H1 (cell line): ENCODE results near the gene TTC24. TPM values are rescaled to one million over a fixed set of nuclear protein-coding genes. Genes with fewer than 3 reads are reported as not detected.

Source experiments
- CTCF ChIA-PET: fragments of 300-600 bp; sonication (Branson Sonifier 250); formaldehyde crosslinking; loops from one replicate; lab custom pipeline; 2021; ENCODE audit not compliant: partially characterized antibody; lab: Charles Lee
- POLR2A ChIA-PET: fragments of 300-600 bp; sonication (Branson Sonifier 250); formaldehyde crosslinking; loops from one replicate; lab custom pipeline; 2021; ENCODE audit warnings: inconsistent platforms; ENCODE audit not compliant: partially characterized antibody; lab: Charles Lee
- DNase-seq, 2 experiments: peaks; one replicate each; pipeline versions ENCODE4 v3.0.0 to v3.0.0-alpha.2; 2010 to 2022; ENCODE audit warnings: low spot score in 2 of 2, low read depth in 1 of 2, mixed read lengths in 1 of 2
- FAIRE-seq: peaks from 2 replicates; lab custom pipeline; 2011; peaks lifted over from hg19 to GRCh38; lab: Jason Lieb, UNC
- H2AFZ ChIP-seq: 2 replicates; pipeline ENCODE4 v1.8.1; 2012; ENCODE audit warnings: low read length, inconsistent platforms
- H2AK5ac ChIP-seq: 2 replicates; pipeline ENCODE4 v1.6.1; 2013; ENCODE audit warnings: low read depth, low read length
- H2BK120ac ChIP-seq: replicated peaks from 2 replicates; pipeline ENCODE3; 2013; ENCODE audit warnings: low read depth, low read length, inconsistent platforms
- H2BK12ac ChIP-seq: 2 replicates; pipeline ENCODE4 v1.6.1; 2013; ENCODE audit warnings: low read depth, low read length
- H2BK15ac ChIP-seq: 2 replicates; pipeline ENCODE4 v1.6.1; 2013; ENCODE audit warnings: low read length
- H2BK20ac ChIP-seq: 2 replicates; pipeline ENCODE4 v1.6.1; 2013; ENCODE audit warnings: low read length
- H2BK5ac ChIP-seq: 2 replicates; pipeline ENCODE4 v1.6.1; 2013; ENCODE audit warnings: low read depth, low read length
- H3K14ac ChIP-seq: 2 replicates; pipeline ENCODE4 v1.6.1; 2013; ENCODE audit warnings: inconsistent platforms; ENCODE audit not compliant: insufficient read length
- H3K18ac ChIP-seq: 2 replicates; pipeline ENCODE4 v1.6.1; 2013; ENCODE audit warnings: low read length; ENCODE audit errors: extremely low read depth
- H3K23ac ChIP-seq: 2 replicates; pipeline ENCODE4 v1.6.1; 2013; ENCODE audit warnings: inconsistent platforms; ENCODE audit not compliant: insufficient read length
- H3K23me2 ChIP-seq: 2 replicates; pipeline ENCODE4 v1.6.1; 2013; ENCODE audit warnings: low read depth, low read length
- H3K27ac ChIP-seq: 2 replicates; pipeline ENCODE4 v1.6.1; 2011; ENCODE audit warnings: low read depth, low read length, inconsistent platforms
- H3K27me3 ChIP-seq, 4 experiments: replicated peaks in 1 of 4; 1 replicate in 1 of 4; 2 replicates in 3 of 4; pipeline versions ENCODE4 v1.6.1 to v1.8.1; 2011 to 2013; ENCODE audit warnings: low read length in 3 of 4, mild to moderate bottlenecking in 3 of 4, inconsistent platforms in 2 of 4, mixed read lengths in 2 of 4, moderate library complexity in 1 of 4; ENCODE audit not compliant: control insufficient read depth in 3 of 4, insufficient read depth in 3 of 4; ENCODE audit errors: extremely low read depth in 1 of 4
- H3K36me3 ChIP-seq, 4 experiments: 2 replicates each; pipeline versions ENCODE4 v1.6.1 to v1.8.1; 2011 to 2013; ENCODE audit warnings: mild to moderate bottlenecking in 4 of 4, low read length in 3 of 4, moderate library complexity in 2 of 4, control low read depth in 1 of 4, inconsistent platforms in 1 of 4; ENCODE audit not compliant: insufficient read depth in 4 of 4, control insufficient read depth in 2 of 4
- H3K4ac ChIP-seq: replicated peaks from 2 replicates; pipeline ENCODE3; 2013; ENCODE audit warnings: low read length, low read depth, mixed read lengths, inconsistent platforms; ENCODE audit not compliant: insufficient read length
- H3K4me1 ChIP-seq, 4 experiments: replicated peaks in 1 of 4; 1 replicate in 1 of 4; 2 replicates in 3 of 4; pipeline versions ENCODE4 v1.6.1 to v1.8.1; 2011 to 2013; ENCODE audit warnings: low read length in 3 of 4, inconsistent platforms in 2 of 4, mixed read lengths in 1 of 4; ENCODE audit not compliant: insufficient read depth in 4 of 4, control insufficient read depth in 3 of 4
- H3K4me2 ChIP-seq, 2 experiments: 2 replicates each; pipeline versions ENCODE4 v1.6.1 to v1.8.1; 2011 to 2013; ENCODE audit warnings: low read depth in 2 of 2, low read length in 2 of 2, control low read depth in 1 of 2, inconsistent platforms in 1 of 2, mild to moderate bottlenecking in 1 of 2; ENCODE audit not compliant: insufficient read depth in 1 of 2
- H3K4me3 ChIP-seq, 4 experiments: fragments of 200-600, 300-600 bp in 1 of 4; sonication (generic), shearing (Covaris generic), sonication (Bioruptor Twin) in 1 of 4; 2 replicates each; pipeline versions ENCODE4 v1.5.1 to v1.8.1; 2011 to 2016; ENCODE audit warnings: low read length in 4 of 4, low read depth in 3 of 4, control low read depth in 2 of 4, inconsistent platforms in 2 of 4, mild to moderate bottlenecking in 2 of 4, mixed read lengths in 1 of 4, moderate library complexity in 1 of 4; ENCODE audit not compliant: insufficient read depth in 2 of 4; ENCODE audit errors: extremely low read depth in 1 of 4
- H3K56ac ChIP-seq: replicated peaks from 2 replicates; pipeline ENCODE3; 2013; ENCODE audit warnings: low read depth, mild to moderate bottlenecking, mixed read lengths, low read length, inconsistent platforms; ENCODE audit not compliant: insufficient read length
- H3K79me1 ChIP-seq: 2 replicates; pipeline ENCODE4 v1.6.1; 2013; ENCODE audit warnings: low read depth, low read length, control low read depth
- H3K79me2 ChIP-seq, 2 experiments: 2 replicates each; pipeline versions ENCODE4 v1.6.1 to v1.8.1; 2012 to 2013; ENCODE audit warnings: low read length in 2 of 2, mild to moderate bottlenecking in 2 of 2, inconsistent platforms in 1 of 2; ENCODE audit not compliant: insufficient read depth in 2 of 2, control insufficient read depth in 1 of 2
- H3K9ac ChIP-seq, 4 experiments: replicated peaks in 1 of 4; 1 replicate in 1 of 4; 2 replicates in 3 of 4; pipeline versions ENCODE4 v1.6.1 to v1.8.1; 2011 to 2013; ENCODE audit warnings: low read depth in 3 of 4, low read length in 3 of 4, control low read depth in 2 of 4, mild to moderate bottlenecking in 2 of 4, moderate library complexity in 2 of 4, inconsistent platforms in 1 of 4; ENCODE audit errors: extremely low read depth in 1 of 4
- H3K9me3 ChIP-seq, 2 experiments: 2 replicates each; pipeline versions ENCODE4 v1.6.1 to v1.8.1; 2012 to 2013; ENCODE audit warnings: mild to moderate bottlenecking in 2 of 2, moderate library complexity in 2 of 2, control low read depth in 1 of 2, inconsistent platforms in 1 of 2, low read depth in 1 of 2, low read length in 1 of 2, mixed read lengths in 1 of 2; ENCODE audit not compliant: insufficient read depth in 2 of 2
- H4K20me1 ChIP-seq, 2 experiments: replicated peaks in 1 of 2; 2 replicates each; pipeline versions ENCODE3 to v1.8.1; 2011 to 2013; ENCODE audit warnings: inconsistent platforms in 2 of 2, low read length in 2 of 2, mild to moderate bottlenecking in 1 of 2; ENCODE audit not compliant: insufficient read depth in 2 of 2, control insufficient read depth in 1 of 2
- H4K5ac ChIP-seq: 2 replicates; pipeline ENCODE4 v1.6.1; 2013; ENCODE audit warnings: low read length, low read depth, mixed read lengths, inconsistent platforms; ENCODE audit not compliant: insufficient read length
- H4K8ac ChIP-seq: 2 replicates; pipeline ENCODE4 v1.8.0; 2013; ENCODE audit warnings: mild to moderate bottlenecking, moderate library complexity, low read length, inconsistent platforms; ENCODE audit not compliant: insufficient read depth; ENCODE audit errors: extremely low read depth
- H4K91ac ChIP-seq: replicated peaks from 2 replicates; pipeline ENCODE3; 2013; ENCODE audit warnings: low read length, mixed read lengths, inconsistent platforms; ENCODE audit not compliant: insufficient read length
- CEBPB ChIP-seq: IDR thresholded peaks from 2 replicates; pipeline ENCODE4 v1.6.1; 2012; ENCODE audit warnings: low read depth, low read length
- CHD1 ChIP-seq: IDR thresholded peaks from 2 replicates; pipeline ENCODE4 v1.6.1; 2012; ENCODE audit warnings: low read depth, low read length, improper control_type of control experiment
- EP300 ChIP-seq, 2 experiments: IDR thresholded peaks; 1 replicate in 1 of 2; 2 replicates in 1 of 2; pipeline ENCODE4 v1.6.1; 2011 to 2012; ENCODE audit warnings: low read depth in 2 of 2, low read length in 2 of 2, mild to moderate bottlenecking in 2 of 2, borderline replicate concordance in 1 of 2, inconsistent platforms in 1 of 2, moderate library complexity in 1 of 2
- EZH2 ChIP-seq: fragments of 200-600 bp; sonication (generic); IDR thresholded peaks from 2 replicates; pipeline ENCODE4 v1.7.1; 2012; ENCODE audit warnings: low read depth, mild to moderate bottlenecking, moderate library complexity, low read length, inconsistent platforms; ENCODE audit not compliant: severe bottlenecking
- HDAC2 ChIP-seq, 2 experiments: fragments of 300-600 bp in 1 of 2; sonication (generic) in 1 of 2; IDR thresholded peaks; 2 replicates each; pipeline ENCODE4 v1.6.1; 2011 to 2012; ENCODE audit warnings: low read depth in 2 of 2, low read length in 2 of 2, mild to moderate bottlenecking in 2 of 2, moderate library complexity in 2 of 2, borderline replicate concordance in 1 of 2, inconsistent platforms in 1 of 2
- JUND ChIP-seq: IDR thresholded peaks from 2 replicates; pipeline ENCODE4 v1.6.1; 2011; ENCODE audit warnings: mild to moderate bottlenecking, improper control_type of control experiment, low read length
- RAD21 ChIP-seq, 2 experiments: IDR thresholded peaks in 1 of 2; conservative IDR thresholded peaks in 1 of 2; 2 replicates each; pipeline ENCODE4 v1.6.1; 2011; ENCODE audit warnings: low read depth in 2 of 2, low read length in 2 of 2, improper control_type of control experiment in 1 of 2, inconsistent platforms in 1 of 2, mild to moderate bottlenecking in 1 of 2, moderate library complexity in 1 of 2
- TCF12 ChIP-seq: IDR thresholded peaks from 2 replicates; pipeline ENCODE4 v1.6.1; 2011; ENCODE audit warnings: low read depth, mild to moderate bottlenecking, low read length
- WGBS, 2 experiments: shearing (Covaris generic) in 1 of 2; methylation state at CpG; one replicate each; pipeline versions ENCODE4 v1.1.6 to v1.1.7; 2013 to 2015; ENCODE audit warnings: low lambda C conversion rate in 2 of 2, mixed read lengths in 2 of 2, inconsistent platforms in 1 of 2, low coverage in 1 of 2, missing lambda C conversion rate in 1 of 2; ENCODE audit not compliant: insufficient replicate concordance in 2 of 2, insufficient coverage in 1 of 2, insufficient read length in 1 of 2; ENCODE audit errors: extremely low coverage in 1 of 2, missing lambda C conversion rate in 1 of 2; 5-methylcytosine and 5-hydroxymethylcytosine counted together
- polyA plus RNA-seq, 7 experiments: library from polyadenylated mRNA; depleted of rRNA in 3 of 7; stranded (reverse) in 5 of 7; unstranded in 2 of 7; fragments of >200 nt in 5 of 7; fragments of 200-250 nt in 2 of 7; gene quantifications; 1 replicate in 5 of 7; 2 replicates in 1 of 7; 4 replicates in 1 of 7; pipeline versions ENCODE4 v1.2.1 to v1.2.3, GENCODE V29; 2011 to 2013; ENCODE audit warnings: missing spikeins in 2 of 7, mixed read lengths in 2 of 7
- total RNA-seq: library from RNA; stranded (reverse); fragmentation: NEBNext Ultra II Directional; extraction: Animal tissue kit (Norgen Biotek cat#: 25700); gene quantifications from 2 replicates; pipeline ENCODE4 v1.2.1, GENCODE V29; 2021
- TF ChIP-seq, protein P1 (sequence below): IDR thresholded peaks from 2 replicates; pipeline ENCODE4 v1.6.1; 2012; ENCODE audit warnings: inconsistent platforms

Gene TTC24
- total and polyA plus RNA-seq, 2 of the 8 experiments (the other 6 are each of a cell fraction or from before 2014, with no cell fraction given) = 0.08 TPM; not detected in 1

DNA sequence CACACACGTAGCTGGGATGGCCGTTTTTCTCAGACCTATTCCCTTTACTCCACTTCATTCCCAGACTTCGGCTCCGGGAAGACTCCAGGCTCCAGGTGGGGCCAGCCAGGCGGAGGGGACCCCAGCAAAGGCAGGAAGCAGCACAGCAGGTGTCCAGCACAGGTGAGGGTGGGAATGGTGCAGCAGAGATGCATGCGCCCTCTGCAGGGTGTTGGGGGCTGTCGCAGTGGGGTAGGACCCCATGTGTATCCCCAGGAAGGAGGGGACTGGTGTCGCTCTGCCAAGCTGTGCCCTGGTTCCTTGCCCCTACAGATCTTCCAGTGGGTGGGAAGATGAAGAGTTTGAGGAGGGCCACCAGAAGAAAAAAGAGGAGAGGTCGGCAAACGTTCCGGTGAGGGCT, 5.3 kb downstream of the TTC24 start:
- Histone ChIP-seq H2BK5ac (0 out of 2 replicates have a peak overlapping the region, but pooled peaks have one; percentile 8), H3K36me3 (no peaks in the 10 kb centered on the region), H3K79me2 (no peaks in the 10 kb centered on the region), H2BK12ac (peak overlapping the region; percentile 60; the same call in 1 of the 2 replicates), H2BK20ac (no peak overlapping the region), H3K4ac (no peak overlapping the region), H4K8ac (no peak overlapping the region), H2BK15ac (no peak overlapping the region; the same call in 1 of the 2 replicates), H3K79me1 (no peaks in the 10 kb centered on the region), H3K23ac (no peak overlapping the region), H3K27ac (no peak overlapping the region), H4K91ac (no peak overlapping the region), H4K5ac (no peak overlapping the region), H4K20me1 (no peaks in the 10 kb centered on the region), H3K4me3 (peak overlapping the region in 1 of 4 experiments; percentile 42; a peak in 3 of 8 replicates), H3K9me3 (no peaks in the 10 kb centered on the region), H3K4me1 (peaks cover 0 to 10% (median 3%) of the 10 kb centered on the region in 4 experiments; a peak in 5 of 7 replicates), H2AK5ac (no peak overlapping the region), H3K18ac (no peak overlapping the region; the same call in 1 of the 2 replicates), H3K27me3 (no peaks in the 10 kb centered on the region), H3K9ac (no peak overlapping the region), H2BK120ac (no peak overlapping the region), H3K4me2 (peak overlapping the region; percentile 1 to 36), H2AFZ (no peak overlapping the region), H3K56ac (no peak overlapping the region), H3K23me2 (no peaks in the 10 kb centered on the region; the same call in 1 of the 2 replicates), H3K14ac (no peak overlapping the region)
- no peak for FAIRE-seq
- ChIA-PET POLR2A (interaction anchor here (0.9 to 1.9 kb wide), 6 partner anchors 9 to 61 kb away, joined by 3 to 10 read pairs (median 5); partner anchors contain the start of gene GPATCH4), CTCF (interaction anchor here (0.8 to 4.7 kb wide), 21 partner anchors 8 to 490 kb away, joined by 3 to 35 read pairs (median 7); partner anchors contain the start of gene HAPLN2)
- peak in 1 of 2 experiments; percentile 81 for DNase-seq
- WGBS, 2 experiments = 41% methylated on average over 11 of the region's 11 CpGs; no CpG with 5 or more reads in 1 of the 2 experiments
- TF ChIP-seq CHD1 (no peak), HDAC2 (IDR thresholded peaks at IDR 0.05; ENCODE audit: borderline replicate concordance in 1 of 2, low read depth in 2 of 2, low read length in 2 of 2) (0 out of 4 replicates have a peak, but pooled peaks of 1 of the 2 experiments have one; percentile 51), EP300 (IDR thresholded peaks at IDR 0.05; ENCODE audit: borderline replicate concordance in 1 of 2, low read depth in 2 of 2, low read length in 2 of 2) (peak in 1 of 2 experiments; percentile 15; a peak in 1 of 3 replicates), TCF12 (0 out of 2 replicates have a peak, but pooled peaks have one; percentile 66), JUND (0 out of 2 replicates have a peak, but pooled peaks have one; percentile 14), EZH2 (no peak), CEBPB (0 out of 2 replicates have a peak, but pooled peaks have one; percentile 10), RAD21 (IDR thresholded peaks at IDR 0.05 in 1 of 2, conservative IDR thresholded peaks at IDR 0.05 in 1 of 2; ENCODE audit: low read depth in 2 of 2, low read length in 2 of 2) (peak; percentile 26; a peak in 3 of 4 replicates)
- TF ChIP-seq, protein P1, sequence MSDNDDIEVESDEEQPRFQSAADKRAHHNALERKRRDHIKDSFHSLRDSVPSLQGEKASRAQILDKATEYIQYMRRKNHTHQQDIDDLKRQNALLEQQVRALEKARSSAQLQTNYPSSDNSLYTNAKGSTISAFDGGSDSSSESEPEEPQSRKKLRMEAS = peak; percentile 51
